ENCODE results near the gene DPEP3.
"Not testable (repeated sequence)": the region's sequence is repeated elsewhere in the genome, so short reads cannot be mapped to it uniquely, and the experiment has no call there.

Gene DPEP3, protein sequence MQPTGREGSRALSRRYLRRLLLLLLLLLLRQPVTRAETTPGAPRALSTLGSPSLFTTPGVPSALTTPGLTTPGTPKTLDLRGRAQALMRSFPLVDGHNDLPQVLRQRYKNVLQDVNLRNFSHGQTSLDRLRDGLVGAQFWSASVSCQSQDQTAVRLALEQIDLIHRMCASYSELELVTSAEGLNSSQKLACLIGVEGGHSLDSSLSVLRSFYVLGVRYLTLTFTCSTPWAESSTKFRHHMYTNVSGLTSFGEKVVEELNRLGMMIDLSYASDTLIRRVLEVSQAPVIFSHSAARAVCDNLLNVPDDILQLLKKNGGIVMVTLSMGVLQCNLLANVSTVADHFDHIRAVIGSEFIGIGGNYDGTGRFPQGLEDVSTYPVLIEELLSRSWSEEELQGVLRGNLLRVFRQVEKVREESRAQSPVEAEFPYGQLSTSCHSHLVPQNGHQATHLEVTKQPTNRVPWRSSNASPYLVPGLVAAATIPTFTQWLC

DNA sequence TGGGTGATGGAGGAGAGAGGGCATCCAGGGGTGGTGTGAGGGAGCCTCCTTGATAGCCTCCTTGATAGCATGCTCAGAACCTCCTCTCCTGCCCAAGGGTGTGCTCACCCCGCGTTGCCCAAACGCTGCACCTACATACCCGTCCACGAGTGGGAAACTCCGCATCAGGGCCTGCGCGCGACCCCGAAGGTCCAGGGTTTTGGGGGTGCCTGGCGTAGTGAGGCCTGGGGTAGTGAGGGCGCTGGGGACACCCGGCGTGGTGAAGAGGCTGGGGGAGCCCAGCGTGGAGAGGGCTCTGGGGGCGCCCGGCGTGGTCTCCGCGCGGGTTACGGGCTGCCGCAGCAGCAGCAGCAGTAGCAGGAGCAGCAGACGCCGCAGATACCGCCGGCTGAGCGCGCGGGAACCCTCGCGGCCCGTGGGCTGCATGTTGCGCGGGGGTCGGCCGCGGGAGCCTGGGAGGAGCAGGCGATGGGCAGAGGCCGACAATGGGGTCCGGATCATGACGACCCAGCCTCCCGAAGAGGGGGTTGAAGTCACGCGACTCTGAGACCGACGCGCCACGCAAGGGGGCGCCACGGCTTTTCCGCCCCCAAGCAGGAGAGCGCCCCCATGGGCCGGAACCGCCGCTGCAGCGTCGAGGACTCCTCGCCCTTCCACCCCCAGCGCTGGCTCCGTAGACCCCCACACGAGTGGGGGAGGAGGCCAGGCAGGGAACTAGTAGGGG lies at the start of gene DPEP3:
TSS of gene DPEP3 (minus strand) at position 545 of the 724 bp plus-strand sequence. CDS start at position 426, 119 bp downstream.
- Histone ChIP-seq H3K27ac (ENCODE audit: low read length) (no peak within 1 kb of the TSS), H3K4me1 (ENCODE audit: control insufficient read depth, insufficient read depth, low read length) (no peaks in the 10 kb centered on the region), H3K9me3 (ENCODE audit: control insufficient read depth in 2 of 2, low read length in 2 of 2) (no peaks in the 10 kb centered on the region), H3K4me3 (ENCODE audit: low read length in 2 of 2) (no peak within 1 kb of the TSS), H3K9ac (ENCODE audit: low read length in 2 of 2) (no peak within 1 kb of the TSS), H3K27me3 (ENCODE audit: control insufficient read depth in 1 of 2, insufficient read depth in 2 of 2, low read length in 2 of 2) (peaks cover 0 to 4% of the 10 kb centered on the region in 2 donors), H3K36me3 (ENCODE audit: control insufficient read depth in 2 of 2, insufficient read depth in 2 of 2, low read length in 2 of 2) (no peaks in the 10 kb centered on the region)

DNA sequence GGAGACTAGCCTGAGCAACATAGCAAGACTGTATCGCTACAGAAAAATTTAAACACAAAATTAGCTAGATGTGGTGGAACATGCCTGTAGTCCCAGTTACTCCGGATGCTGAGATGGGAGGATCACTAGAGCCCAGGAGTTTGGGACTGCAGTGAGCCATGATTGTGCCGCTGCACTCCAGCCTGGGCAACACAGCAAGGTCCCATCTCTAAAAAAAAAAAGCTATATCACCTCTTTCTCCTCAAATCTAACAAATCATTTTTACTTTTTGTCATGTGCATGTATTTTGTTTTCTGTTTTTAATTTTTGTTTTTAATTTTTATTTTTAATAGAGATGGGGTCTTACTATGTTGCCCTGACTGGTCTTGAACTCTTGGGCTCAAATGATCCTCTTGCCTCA lies 48.7 kb upstream of the DPEP3 start:
- Histone ChIP-seq H3K27me3 (ENCODE audit: control insufficient read depth in 1 of 2, insufficient read depth in 2 of 2, low read length in 2 of 2) (no peaks in the 10 kb centered on the region), H3K9ac (ENCODE audit: low read length in 2 of 2) (no peak overlapping the region), H3K36me3 (ENCODE audit: control insufficient read depth in 2 of 2, insufficient read depth in 2 of 2, low read length in 2 of 2) (peaks cover 6 to 7% of the 10 kb centered on the region in 2 donors), H3K4me3 (ENCODE audit: low read length in 2 of 2) (no peak overlapping the region), H3K4me1 (ENCODE audit: control insufficient read depth, insufficient read depth, low read length) (peaks cover 2% of the 10 kb centered on the region), H3K9me3 (ENCODE audit: control insufficient read depth in 2 of 2, low read length in 2 of 2) (no peaks in the 10 kb centered on the region), H3K27ac (ENCODE audit: low read length) (no peak overlapping the region)

DNA sequence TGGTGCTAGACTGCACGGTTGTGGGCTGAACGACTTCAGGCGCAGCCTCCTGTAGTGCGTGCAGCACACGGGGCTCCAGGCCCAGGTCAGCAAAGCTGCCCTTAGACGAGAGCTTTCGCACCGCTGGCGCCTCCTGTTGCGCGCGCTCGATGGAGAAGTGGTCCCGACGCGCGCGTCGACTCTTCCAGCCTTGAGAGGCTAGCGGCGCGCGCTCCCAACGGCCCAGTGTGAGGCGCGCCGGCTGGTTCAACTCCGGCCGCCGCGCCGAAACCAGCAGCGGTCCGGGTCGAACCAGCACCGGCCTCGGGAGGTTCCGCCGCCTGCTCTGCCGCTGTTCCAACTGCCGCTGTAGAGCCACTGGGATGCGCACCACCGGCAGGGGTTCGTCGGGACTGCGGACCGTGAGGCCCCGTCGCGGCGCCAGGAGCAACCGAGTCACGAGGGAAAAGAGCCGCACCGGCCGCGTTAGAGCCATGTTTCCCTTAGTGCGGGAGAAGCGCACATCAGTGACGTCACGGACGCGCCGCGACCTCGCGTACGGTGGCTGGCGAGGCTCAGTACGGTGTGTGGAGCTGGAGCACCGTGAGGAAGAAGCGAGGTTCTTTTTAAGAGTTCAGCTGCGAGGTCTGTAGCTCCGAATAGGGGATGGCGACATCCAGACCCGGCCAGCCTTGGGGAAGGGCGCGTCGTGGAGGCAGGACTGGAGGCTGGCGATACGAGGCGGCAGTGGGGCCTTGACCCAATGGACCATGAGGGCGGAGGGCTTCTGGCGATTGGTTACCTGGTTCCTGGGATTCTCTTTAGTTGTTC lies 42.6 kb upstream of the DPEP3 start, which contains the start of the genes DDX28 and DUS2:
TSS of gene DDX28 (minus strand) at position 505 of the 810 bp plus-strand sequence. CDS start at position 475, 30 bp downstream.
TSS of gene DUS2 (plus strand) at position 557 of the 810 bp plus-strand sequence. CDS start 14,740 bp downstream, outside the sequence.
- peaks cover 8 to 10% of the 10 kb centered on the region in 2 donors for H3K36me3 ChIP-seq (ENCODE audit: control insufficient read depth in 2 of 2, insufficient read depth in 2 of 2, low read length in 2 of 2)
- peak within 1 kb of the TSS; percentile 86 to 100 for H3K4me3 ChIP-seq (ENCODE audit: low read length in 2 of 2)
- no peaks in the 10 kb centered on the region for H3K27me3 ChIP-seq (ENCODE audit: control insufficient read depth in 1 of 2, insufficient read depth in 2 of 2, low read length in 2 of 2)
- peak within 1 kb of the TSS; percentile 80 for H3K27ac ChIP-seq (ENCODE audit: low read length)
- H3K9me3 ChIP-seq (ENCODE audit: control insufficient read depth in 2 of 2, low read length in 2 of 2): no peaks in the 10 kb centered on the region
- H3K9ac ChIP-seq (ENCODE audit: low read length in 2 of 2): peak within 1 kb of the TSS; percentile 88 to 100
- peaks cover 23% of the 10 kb centered on the region for H3K4me1 ChIP-seq (ENCODE audit: control insufficient read depth, insufficient read depth, low read length)

DNA sequence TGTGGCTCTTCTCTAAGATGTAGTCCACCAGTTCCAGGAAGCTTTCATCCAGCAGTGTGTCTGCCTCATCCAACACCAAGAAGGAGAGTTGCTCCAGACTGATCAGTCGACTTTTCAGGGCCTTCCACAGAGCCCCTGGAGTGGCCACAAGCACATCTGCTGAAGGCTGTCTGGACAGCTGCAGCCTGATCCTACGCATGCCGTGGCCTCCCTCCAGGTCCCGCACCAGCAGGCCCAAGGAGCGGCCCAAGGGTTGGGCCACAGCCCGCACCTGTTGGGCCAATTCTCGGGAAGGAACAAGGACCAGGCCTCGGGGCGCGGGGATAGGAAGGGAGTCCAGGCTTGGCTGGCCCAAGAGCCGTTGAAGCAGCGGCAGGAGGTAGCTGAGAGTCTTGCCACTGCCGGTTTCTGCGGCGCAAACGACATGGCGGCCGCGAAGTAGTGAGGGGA lies 42.0 kb upstream of the DPEP3 start:
- H3K4me1 ChIP-seq (ENCODE audit: control insufficient read depth, insufficient read depth, low read length): peaks cover 23% of the 10 kb centered on the region
- no peaks in the 10 kb centered on the region for H3K27me3 ChIP-seq (ENCODE audit: control insufficient read depth in 1 of 2, insufficient read depth in 2 of 2, low read length in 2 of 2)
- H3K9me3 ChIP-seq (ENCODE audit: control insufficient read depth in 2 of 2, low read length in 2 of 2): no peaks in the 10 kb centered on the region
- H3K27ac ChIP-seq (ENCODE audit: low read length): peak overlapping the region; percentile 80
- H3K4me3 ChIP-seq (ENCODE audit: low read length in 2 of 2): peak overlapping the region; percentile 86 to 100
- peaks cover 6 to 7% of the 10 kb centered on the region in 2 donors for H3K36me3 ChIP-seq (ENCODE audit: control insufficient read depth in 2 of 2, insufficient read depth in 2 of 2, low read length in 2 of 2)
- H3K9ac ChIP-seq (ENCODE audit: low read length in 2 of 2): peak overlapping the region; percentile 88 to 100

DNA sequence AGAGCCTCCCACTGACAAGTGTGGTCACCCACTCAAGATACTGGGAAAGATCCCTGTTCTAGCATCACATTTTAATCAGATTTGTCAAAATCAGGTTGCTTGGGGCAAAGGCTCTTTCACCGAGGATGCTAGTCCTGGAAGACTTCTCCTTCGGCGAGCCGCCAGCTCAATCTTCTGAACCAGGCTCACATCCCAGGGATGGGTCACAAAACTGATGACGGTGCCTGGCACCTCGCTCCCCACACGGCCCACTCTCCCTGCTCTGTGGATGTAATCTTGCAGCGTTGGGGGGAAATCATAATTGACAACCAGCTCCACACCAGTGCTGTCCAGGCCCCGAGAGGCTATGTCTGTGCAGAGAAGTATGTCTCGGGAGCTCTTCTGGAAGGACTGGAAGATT lies 41.2 kb upstream of the DPEP3 start:
- no peaks in the 10 kb centered on the region for H3K27me3 ChIP-seq (ENCODE audit: control insufficient read depth in 1 of 2, insufficient read depth in 2 of 2, low read length in 2 of 2)
- H3K9me3 ChIP-seq (ENCODE audit: control insufficient read depth in 2 of 2, low read length in 2 of 2): no peaks in the 10 kb centered on the region
- peaks cover 23% of the 10 kb centered on the region for H3K4me1 ChIP-seq (ENCODE audit: control insufficient read depth, insufficient read depth, low read length)
- H3K36me3 ChIP-seq (ENCODE audit: control insufficient read depth in 2 of 2, insufficient read depth in 2 of 2, low read length in 2 of 2): peaks cover 3 to 4% of the 10 kb centered on the region in 2 donors
- H3K27ac ChIP-seq (ENCODE audit: low read length): no peak overlapping the region
- peak overlapping the region in 1 of 2 donors; percentile 29 for H3K9ac ChIP-seq (ENCODE audit: low read length in 2 of 2)
- H3K4me3 ChIP-seq (ENCODE audit: low read length in 2 of 2): peak overlapping the region in 1 of 2 donors; percentile 100

DNA sequence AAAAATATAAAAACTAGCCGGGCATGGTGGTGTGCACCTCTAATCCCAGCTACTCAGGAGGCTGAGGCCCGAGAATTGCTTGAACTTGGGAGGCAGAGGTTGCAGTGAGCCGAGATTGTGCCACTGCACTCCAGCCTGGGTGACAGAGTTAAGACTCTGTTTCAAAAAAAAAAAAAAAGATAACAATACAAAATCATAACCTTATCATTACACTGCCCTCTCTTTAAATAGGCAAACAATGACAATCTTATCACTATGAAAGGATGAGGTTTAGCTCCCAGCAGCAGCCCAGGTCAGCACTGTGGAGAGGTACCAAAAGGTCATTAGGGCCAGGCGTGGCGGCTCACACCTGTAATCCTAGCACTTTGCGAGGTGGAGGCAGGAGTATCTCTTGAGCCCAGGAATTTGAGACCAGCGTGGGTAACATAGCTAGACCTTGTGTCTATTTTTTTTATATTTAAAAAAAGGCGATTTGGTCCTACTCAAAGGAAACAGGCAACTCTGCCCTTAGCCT lies 38.9 kb upstream of the DPEP3 start:
- no peak overlapping the region for H3K9ac ChIP-seq (ENCODE audit: low read length in 2 of 2)
- no peak overlapping the region for H3K4me3 ChIP-seq (ENCODE audit: low read length in 2 of 2)
- no peak overlapping the region for H3K27ac ChIP-seq (ENCODE audit: low read length)
- H3K27me3 ChIP-seq (ENCODE audit: control insufficient read depth in 1 of 2, insufficient read depth in 2 of 2, low read length in 2 of 2): no peaks in the 10 kb centered on the region
- peaks cover 3 to 4% of the 10 kb centered on the region in 2 donors for H3K36me3 ChIP-seq (ENCODE audit: control insufficient read depth in 2 of 2, insufficient read depth in 2 of 2, low read length in 2 of 2)
- no peaks in the 10 kb centered on the region for H3K9me3 ChIP-seq (ENCODE audit: control insufficient read depth in 2 of 2, low read length in 2 of 2)
- peaks cover 23% of the 10 kb centered on the region for H3K4me1 ChIP-seq (ENCODE audit: control insufficient read depth, insufficient read depth, low read length)

DNA sequence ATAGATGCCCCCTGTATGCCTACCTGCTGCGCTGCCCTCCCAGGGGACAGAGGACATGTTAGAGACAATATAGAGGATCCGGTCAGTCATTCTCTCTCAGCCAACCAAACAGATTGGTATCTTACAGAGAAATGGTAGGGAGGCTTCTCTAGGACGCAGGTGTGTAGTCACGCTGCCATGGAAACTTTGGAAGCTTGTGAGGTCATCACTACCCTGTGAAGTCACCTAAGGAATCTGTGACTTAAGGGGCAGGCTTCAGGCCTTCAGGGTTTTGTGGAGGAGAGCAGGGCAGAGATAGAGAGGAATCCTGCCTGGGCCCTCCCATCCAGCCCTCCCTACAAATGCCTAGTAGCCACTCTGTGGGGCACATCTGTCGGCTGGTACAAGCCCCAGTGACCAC lies 35.4 kb upstream of the DPEP3 start, which contains the start of gene DPEP2NB:
TSS of gene DPEP2NB (minus strand) at position 231 of the 400 bp plus-strand sequence. CDS start at position 90, 141 bp downstream.
- no peak within 1 kb of the TSS for H3K27ac ChIP-seq (ENCODE audit: low read length)

DNA sequence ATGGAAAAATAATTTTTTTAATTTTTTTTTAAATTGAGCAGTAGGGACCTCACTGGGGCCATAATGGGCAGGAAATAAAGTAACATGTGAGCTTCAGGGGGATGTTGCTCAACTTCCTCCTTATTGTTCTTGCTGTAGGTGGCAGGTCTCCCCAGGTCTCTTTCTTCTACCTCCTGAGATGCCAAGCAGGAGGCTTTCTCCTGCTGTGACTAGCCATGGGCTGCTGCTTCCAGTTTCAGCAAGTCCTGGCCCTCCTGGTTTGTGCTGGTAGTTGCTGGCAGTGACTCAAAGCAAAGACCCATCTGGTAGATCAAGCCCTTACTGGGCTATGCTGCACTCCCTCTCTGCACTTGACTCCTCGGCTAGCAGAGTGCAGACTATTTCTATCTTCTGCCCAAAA lies 33.1 kb upstream of the DPEP3 start:
- Histone ChIP-seq H3K27ac (ENCODE audit: low read length) (no peak overlapping the region), H3K4me1 (ENCODE audit: control insufficient read depth, insufficient read depth, low read length) (no peaks in the 10 kb centered on the region), H3K9ac (ENCODE audit: low read length in 2 of 2) (no peak overlapping the region), H3K36me3 (ENCODE audit: control insufficient read depth in 2 of 2, insufficient read depth in 2 of 2, low read length in 2 of 2) (no peaks in the 10 kb centered on the region), H3K9me3 (ENCODE audit: control insufficient read depth in 2 of 2, low read length in 2 of 2) (no peaks in the 10 kb centered on the region), H3K27me3 (ENCODE audit: control insufficient read depth in 1 of 2, insufficient read depth in 2 of 2, low read length in 2 of 2) (no peaks in the 10 kb centered on the region), H3K4me3 (ENCODE audit: low read length in 2 of 2) (no peak overlapping the region)

More for the DNA sequence above, 35.4 kb upstream of the DPEP3 start, which contains the start of gene DPEP2NB:
- H3K4me1 ChIP-seq (ENCODE audit: control insufficient read depth, insufficient read depth, low read length): no peaks in the 10 kb centered on the region
- H3K9ac ChIP-seq (ENCODE audit: low read length in 2 of 2): no peak within 1 kb of the TSS
- no peaks in the 10 kb centered on the region for H3K36me3 ChIP-seq (ENCODE audit: control insufficient read depth in 2 of 2, insufficient read depth in 2 of 2, low read length in 2 of 2)
- H3K4me3 ChIP-seq (ENCODE audit: low read length in 2 of 2): no peak within 1 kb of the TSS
- H3K27me3 ChIP-seq (ENCODE audit: control insufficient read depth in 1 of 2, insufficient read depth in 2 of 2, low read length in 2 of 2): no peaks in the 10 kb centered on the region
- H3K9me3 ChIP-seq (ENCODE audit: control insufficient read depth in 2 of 2, low read length in 2 of 2): no peaks in the 10 kb centered on the region

DNA sequence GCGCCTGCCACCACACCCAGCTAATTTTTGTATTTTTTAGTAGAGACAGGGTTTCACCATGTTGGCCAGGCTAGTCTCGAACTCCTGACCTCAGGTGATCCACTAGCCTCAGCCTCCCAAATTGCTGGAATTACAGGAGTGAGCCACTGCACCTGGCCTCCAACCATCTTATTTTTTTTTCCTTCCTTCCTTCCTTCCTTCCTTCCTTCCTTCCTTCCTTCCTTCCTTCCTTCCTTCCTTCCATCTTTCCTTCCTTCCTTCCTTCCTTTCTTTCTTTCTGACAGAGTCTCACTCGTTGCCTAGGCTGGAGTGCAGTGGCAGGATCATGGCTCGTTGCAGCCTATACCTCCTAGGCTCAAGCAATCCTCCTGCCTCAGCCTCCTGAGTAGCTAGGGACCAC lies 29.6 kb upstream of the DPEP3 start:
- H3K27ac ChIP-seq (ENCODE audit: low read length); H3K9me3 ChIP-seq (ENCODE audit: control insufficient read depth in 2 of 2, low read length in 2 of 2); H3K36me3 ChIP-seq (ENCODE audit: control insufficient read depth in 2 of 2, insufficient read depth in 2 of 2, low read length in 2 of 2); H3K4me1 ChIP-seq (ENCODE audit: control insufficient read depth, insufficient read depth, low read length); H3K9ac ChIP-seq (ENCODE audit: low read length in 2 of 2); H3K27me3 ChIP-seq (ENCODE audit: control insufficient read depth in 1 of 2, insufficient read depth in 2 of 2, low read length in 2 of 2); H3K4me3 ChIP-seq (ENCODE audit: low read length in 2 of 2): not testable (repeated sequence)
